GM23248 (cell line): ENCODE data around the gene EDEM2.

Source experiments
- EZH2 ChIP-seq: fragments of 200-600 bp; sonication (generic); IDR thresholded peaks from 2 replicates; pipeline ENCODE4 v1.6.1; 2018; ENCODE audit warnings: antibody characterized with exemption, mild to moderate bottlenecking; ENCODE audit not compliant: insufficient read depth, poor library complexity, severe bottlenecking
- EZH2phosphoT487 ChIP-seq: fragments of 200-600 bp; sonication (generic); IDR thresholded peaks from 2 replicates; pipeline ENCODE4 v1.6.1; 2018; ENCODE audit warnings: antibody characterized with exemption, moderate library complexity, mild to moderate bottlenecking, low read depth; ENCODE audit not compliant: insufficient read depth

GRCh38 chr20:35156978-35157377, 9.8 kb upstream of the EDEM2 start:
- TF ChIP-seq EZH2: no peak
- TF ChIP-seq EZH2phosphoT487: no peak
